K562 (cell line): ENCODE data around the gene GMPR2. TPM values are rescaled to one million over a fixed set of nuclear protein-coding genes. Genes with fewer than 3 reads are reported as not detected.

Experiments used
- ATAC-seq: fragments of 200-7000 bp; cut with Tn5 transposase; 3 replicates; pipeline ENCODE4 v1.9.1; 2020; ENCODE audit warnings: moderate library complexity
- Bru-seq: library from RNA; stranded (reverse); fragments of 400-500 nt; gene quantifications from one replicate; lab custom pipeline; 2021; lab: Mats Ljungman, UMichigan
- BruChase-seq, 2 experiments: library from RNA; stranded (reverse); fragments of 400-500 nt; gene quantifications; one replicate each; lab custom pipeline; 2021; lab: Mats Ljungman, UMichigan
- BruUV-seq: library from RNA; stranded (reverse); fragments of 400-500 nt; replicated peaks from 2 replicates; lab custom pipeline; 2021; lab: Mats Ljungman, UMichigan
- CTCF ChIA-PET: fragments of 300-600 bp; formaldehyde crosslinking; extraction: SDS; loops from one replicate; lab custom pipeline; 2021; ENCODE audit warnings: low intra/inter-chr PET ratio; lab: Yijun Ruan, JAX
- POLR2A ChIA-PET: fragments of 300-600, 350-650 bp; sonication (Branson Sonifier 250); formaldehyde crosslinking; extraction: SDS; loops from one replicate; lab custom pipeline; 2021; ENCODE audit warnings: antibody characterized with exemption, inconsistent platforms; lab: Yijun Ruan, JAX
- DNase-seq, 4 experiments: peaks; one replicate each; pipeline versions ENCODE4 v3.0.0 to v3.0.0-alpha.2; 2011 to 2018; ENCODE audit warnings: low spot score in 3 of 4, mixed read lengths in 3 of 4; ENCODE audit errors: extremely low read depth in 1 of 4
- FAIRE-seq: peaks from 2 replicates; lab custom pipeline; 2011; peaks lifted over from hg19 to GRCh38; lab: Jason Lieb, UNC
- H2AFZ ChIP-seq: 2 replicates; pipeline ENCODE4 v1.6.0; 2011; ENCODE audit warnings: low read depth, low read length, control low read depth, inconsistent platforms
- H3K27ac ChIP-seq: fragments of 200-600 bp; 3 replicates; pipeline ENCODE4 v1.8.0; 2011; ENCODE audit warnings: low read depth, mild to moderate bottlenecking, control low read depth, inconsistent platforms, low read length, moderate library complexity, mixed read lengths; ENCODE audit errors: extremely low read depth
- H3K27me3 ChIP-seq, 2 experiments: fragments of 300-600 bp in 1 of 2; 2 replicates in 1 of 2; 3 replicates in 1 of 2; pipeline versions ENCODE4 v1.6.0 to v1.8.0; 2011; ENCODE audit warnings: inconsistent platforms in 2 of 2, low read length in 2 of 2, mild to moderate bottlenecking in 1 of 2, mixed read lengths in 1 of 2, moderate library complexity in 1 of 2; ENCODE audit not compliant: control insufficient read depth in 2 of 2, insufficient read depth in 2 of 2
- H3K36me3 ChIP-seq: fragments of 300-600 bp; 3 replicates; pipeline ENCODE4 v1.8.0; 2011; ENCODE audit warnings: mild to moderate bottlenecking, low read length, inconsistent platforms; ENCODE audit not compliant: control insufficient read depth, insufficient read depth
- H3K4me1 ChIP-seq, 2 experiments: fragments of 200-600 bp in 1 of 2; replicated peaks in 1 of 2; 2 replicates in 1 of 2; 3 replicates in 1 of 2; pipeline versions ENCODE4 v1.5.1 to v1.8.0; 2011; ENCODE audit warnings: inconsistent platforms in 2 of 2, low read length in 2 of 2, mild to moderate bottlenecking in 1 of 2, mixed read lengths in 1 of 2, moderate library complexity in 1 of 2; ENCODE audit not compliant: control insufficient read depth in 2 of 2, insufficient read depth in 2 of 2
- H3K4me2 ChIP-seq: 2 replicates; pipeline ENCODE4 v1.6.1; 2011; ENCODE audit warnings: low read length, control low read depth, inconsistent platforms, mixed read lengths; ENCODE audit not compliant: insufficient read depth
- H3K4me3 ChIP-seq: fragments of 200-600 bp; sonication (generic), shearing (Covaris generic); 2 replicates; pipeline ENCODE4 v1.5.1; 2016; ENCODE audit warnings: control low read depth, inconsistent platforms
- H3K79me2 ChIP-seq: fragments of 200-600 bp; 3 replicates; pipeline ENCODE4 v1.8.0; 2011; ENCODE audit warnings: low read length, inconsistent platforms; ENCODE audit not compliant: control insufficient read depth, insufficient read depth
- H3K9ac ChIP-seq, 2 experiments: 2 replicates each; pipeline versions ENCODE4 v1.6.0 to v1.6.1; 2011; ENCODE audit warnings: low read depth in 2 of 2, low read length in 2 of 2, control low read depth in 1 of 2, inconsistent platforms in 1 of 2, mild to moderate bottlenecking in 1 of 2, mixed read lengths in 1 of 2; ENCODE audit not compliant: insufficient read depth in 1 of 2
- H3K9me1 ChIP-seq: one replicate; pipeline ENCODE4 v1.6.0; 2011; ENCODE audit warnings: inconsistent platforms, mild to moderate bottlenecking, low read length, moderate library complexity; ENCODE audit not compliant: control insufficient read depth, insufficient read depth
- H3K9me3 ChIP-seq: replicated peaks from 2 replicates; pipeline ENCODE4 v1.5.1; 2011; ENCODE audit warnings: low read depth, low read length, inconsistent platforms; ENCODE audit not compliant: control insufficient read depth, insufficient read depth
- H4K20me1 ChIP-seq: replicated peaks from 2 replicates; pipeline ENCODE4 v1.6.1; 2011; ENCODE audit warnings: low read length, inconsistent platforms, mixed read lengths; ENCODE audit not compliant: control insufficient read depth, insufficient read depth
- HDAC1 ChIP-seq, 2 experiments: fragments of 450-650 bp; IDR thresholded peaks; 2 replicates each; pipeline ENCODE4 v1.6.1; 2016 to 2017; ENCODE audit warnings: inconsistent platforms in 1 of 2, mild to moderate bottlenecking in 1 of 2, moderate library complexity in 1 of 2
- ZBTB40 ChIP-seq, 2 experiments: fragments of 450-650 bp in 1 of 2; sonication (generic) in 1 of 2; formaldehyde crosslinking in 1 of 2; IDR thresholded peaks; 2 replicates each; pipeline versions ENCODE4 v1.7.1 to v1.9.0; 2016 to 2022; ENCODE audit warnings: inconsistent platforms in 1 of 2, mild to moderate bottlenecking in 1 of 2, missing genetic modification reagents in 1 of 2
- WGBS: fragments of 100-300 bp; shearing (Covaris generic); methylation state at CpG from one replicate; pipeline ENCODE4 v1.1.6; 2016; ENCODE audit warnings: low coverage, mixed read lengths; ENCODE audit not compliant: insufficient coverage; ENCODE audit errors: missing lambda C conversion rate; 5-methylcytosine and 5-hydroxymethylcytosine counted together
- in situ Hi-C: fragments of 300-500 bp; cut with MboI; formaldehyde crosslinking; loops from 4 replicates; pipeline ENCODE4 v1.15.0; 2018; ENCODE audit warnings: inconsistent platforms, mixed read lengths
- intact Hi-C: fragments of 100-400 bp; cut with micrococcal nuclease; formaldehyde crosslinking; loops from 2 replicates; pipeline ENCODE4 v1.14.2; 2022
- long read RNA-seq, 3 experiments: library from polyadenylated mRNA in 2 of 3; library from RNA in 1 of 3; unstranded in 2 of 3; stranded (forward) in 1 of 3; transcript quantifications; one replicate each; pipeline ENCODE4 v2.0.0, GENCODE V29; 2019 to 2022
- polyA minus RNA-seq, 3 experiments: library from RNA; depleted of rRNA, polyadenylated mRNA; stranded (reverse); fragments of >200 nt; gene quantifications; 2 replicates each; pipeline ENCODE4 v1.2.3, GENCODE V29; 2011
- polyA plus RNA-seq, 8 experiments: library from polyadenylated mRNA; depleted of rRNA in 4 of 8; stranded (reverse) in 5 of 8; unstranded in 3 of 8; fragments of >200 nt; fragmentation: Nextera tagmentation in 2 of 8; fragmentation: Illumina TruSeq in 1 of 8; extraction: Ambion mirVana in 2 of 8; extraction: Trizol in 1 of 8; gene quantifications; 2 replicates each; pipeline versions ENCODE4 v1.2.1 to v1.2.3, GENCODE V29; 2011 to 2014; ENCODE audit warnings: inconsistent platforms in 1 of 8, missing spikeins in 1 of 8
- total RNA-seq, 7 experiments: library from RNA; depleted of rRNA in 6 of 7; stranded (reverse); fragments of >200 nt in 6 of 7; fragmentation: Illumina TruSeq in 2 of 7; extraction: Trizol in 2 of 7; gene quantifications; 2 replicates each; pipeline versions ENCODE4 v1.2.1 to v1.2.3, GENCODE V29; 2011 to 2021; ENCODE audit warnings: low replicate concordance in 1 of 7

The GMPR2 gene
- 55.4 and 58.6 TPM in 2 replicates for total RNA-seq (2011; cell fraction: chromatin; rRNA removed; ENCODE audit: low replicate concordance)
- 42.4 and 43.9 TPM in 2 replicates for total RNA-seq (2011; cell fraction: nucleolus; rRNA removed)
- 34.0 and 44.4 TPM in 2 replicates for total RNA-seq (2011; cell fraction: nucleoplasm; rRNA removed)
- total RNA-seq (2014; rRNA removed) (37.9 and 40.0 TPM in 2 replicates), total RNA-seq (2014; rRNA removed; fragmentation: Illumina TruSeq; extraction: Trizol) (35.9 and 38.7 TPM in 2 replicates), total RNA-seq (2015; rRNA removed; fragmentation: Illumina TruSeq; extraction: Trizol) (29.0 and 30.5 TPM in 2 replicates), total RNA-seq (2021) (32.6 and 35.2 TPM in 2 replicates), polyA plus RNA-seq (2011; rRNA removed) (36.3 and 44.1 TPM in 2 replicates), polyA plus RNA-seq (2014; fragmentation: Illumina TruSeq; extraction: Trizol) (38.8 and 40.5 TPM in 2 replicates), polyA plus RNA-seq (2014; fragmentation: Nextera tagmentation; extraction: Ambion mirVana) (10 to 100 TPM; 40.0 to 67.4 TPM), polyA plus RNA-seq (2014; rRNA removed) (26.4 and 28.4 TPM in 2 replicates), polyA minus RNA-seq (2011; rRNA and poly(A)+ RNA removed) (28.0 and 29.2 TPM in 2 replicates), Bru-seq, nascent RNA (percentile 77 among the genes with signal in this experiment), BruChase-seq, experiment 1, labeled RNA remaining after a 2-hour chase (percentile 69 among the genes with signal in this experiment), BruChase-seq, experiment 2, labeled RNA remaining after a 6-hour chase (percentile 73 among the genes with signal in this experiment)
- 24.1 and 39.4 TPM in 2 replicates for polyA plus RNA-seq (2011; cell fraction: cytosol; rRNA removed)
- 124 and 126 TPM in 2 replicates for polyA plus RNA-seq (2011; cell fraction: nucleus; rRNA removed)
- polyA plus RNA-seq (2012), result 44.7 and 62.7 TPM in 2 replicates
- polyA minus RNA-seq (2011; cell fraction: cytosol; rRNA and poly(A)+ RNA removed), result 17.1 and 18.0 TPM in 2 replicates
- 26.5 and 46.5 TPM in 2 replicates for polyA minus RNA-seq (2011; cell fraction: nucleus; rRNA and poly(A)+ RNA removed)
- long read RNA-seq, experiment 1, transcript GMPR2-223 (10 exons, 1,893 nt), result major isoform, 18 of 61 reads
- long read RNA-seq, experiment 1, transcript GMPR2-203 (10 exons, 1,652 nt), result minor isoform, 10 of 61 reads
- long read RNA-seq, experiment 1, transcript GMPR2-202 (10 exons, 1,972 nt), result minor isoform, 5 of 61 reads
- long read RNA-seq, experiment 1, partial matches to known transcripts, result 6 of 61 reads
- long read RNA-seq, experiment 1, other reads (novel, unspliced or antisense), result 18 of 61 reads
- long read RNA-seq, experiment 2, transcript GMPR2-203 (10 exons, 1,652 nt), result minor isoform, 6 of 41 reads
- long read RNA-seq, experiment 2, transcript GMPR2-204 (9 exons, 1,864 nt), result minor isoform, 5 of 41 reads
- long read RNA-seq, experiment 2, transcript GMPR2-223 (10 exons, 1,893 nt), result major isoform, 11 of 41 reads
- long read RNA-seq, experiment 2, partial matches to known transcripts, result 7 of 41 reads
- long read RNA-seq, experiment 2, other reads (novel, unspliced or antisense), result 7 of 41 reads
- long read RNA-seq, experiment 3, transcript GMPR2-223 (10 exons, 1,893 nt), result major isoform, 10 of 28 reads
- long read RNA-seq, experiment 3, partial matches to known transcripts, result 2 of 28 reads
- long read RNA-seq, experiment 3, other reads (novel, unspliced or antisense), result 9 of 28 reads

- H3K9ac ChIP-seq, result peak within 1 kb of the TSS; percentile 72 to 94
- peak; percentile 76 for ATAC-seq
- H3K27me3 ChIP-seq, result no peaks in the 10 kb centered on the region
- 2% methylated on average over 38 of the region's 38 CpGs for WGBS
- peak within 1 kb of the TSS; percentile 99 for H2AFZ ChIP-seq
- peaks cover 39% of the 10 kb centered on the region for H3K79me2 ChIP-seq
- no peaks in the 10 kb centered on the region for H3K9me1 ChIP-seq
- peaks cover 6 to 15% of the 10 kb centered on the region in 2 experiments for H3K4me1 ChIP-seq
- in situ Hi-C loops, result no loop called here
- peak within 1 kb of the TSS; percentile 98 for H3K4me2 ChIP-seq
- DNase-seq, result peak; percentile 41 to 71 (median 54)
- CTCF ChIA-PET, result no interaction called here
- peak within 1 kb of the TSS; percentile 89 for H3K27ac ChIP-seq
- no peaks in the 10 kb centered on the region for H4K20me1 ChIP-seq
- peak; percentile 86 for FAIRE-seq
- peaks cover 40% of the 10 kb centered on the region for H3K36me3 ChIP-seq
- intact Hi-C loops, result loop anchor here (2.0 kb wide), 1 partner anchor 16 kb away; the partner anchor contains the start of gene MDP1
- peak within 1 kb of the TSS; percentile 54 for H3K4me3 ChIP-seq
- no peaks in the 10 kb centered on the region for H3K9me3 ChIP-seq
- BruUV-seq, result TSS peak; percentile 63
- POLR2A ChIA-PET, result interaction anchor here (0.7 kb wide), 1 partner anchor 85 kb away, joined by 3 read pairs; no protein-coding TSS in a partner anchor
- peak; percentile 93 for TF ChIP-seq ZBTB40 (IDR thresholded peaks at IDR 0.05)
- TF ChIP-seq ZBTB40 (CRISPR knock-in tag; IDR thresholded peaks at IDR 0.05), result no peak
- TF ChIP-seq HDAC1 (IDR thresholded peaks at IDR 0.05), result peak in 1 of 2 experiments; percentile 21; a peak in 1 of 4 replicates
Measured at GRCh38 chr14:24232645-24233537, at the start of gene GMPR2. GMPR2 (plus strand) TSS chr14:24232929; CDS start chr14:24233254, 325 bp downstream.
